ENCODE measurements around the gene NTF3.

NTF3 gene

GRCh38 chr12:5511644-5512600 is 80.0 kb downstream of the NTF3 start:
- no peak overlapping the region for H3K4me3 Mint-ChIP-seq
- no peaks in the 10 kb centered on the region for H3K4me1 Mint-ChIP-seq
- H3K9me3 Mint-ChIP-seq, result no peaks in the 10 kb centered on the region
- no peak overlapping the region for H3K27ac Mint-ChIP-seq
- DNase-seq (ENCODE audit: low spot score in 2 of 2), result peak in 1 of 2 donors; percentile 13
- ATAC-seq (ENCODE audit: low read depth), result no peak
- peaks cover 10% of the 10 kb centered on the region for H3K27me3 Mint-ChIP-seq
- H3K36me3 Mint-ChIP-seq, result no peaks in the 10 kb centered on the region

GRCh38 chr12:5512601-5512970 is 80.7 kb downstream of the NTF3 start:
- Mint-ChIP-seq H3K4me1 (no peaks in the 10 kb centered on the region), H3K4me3 (no peak overlapping the region), H3K27me3 (peaks cover 7% of the 10 kb centered on the region), H3K9me3 (no peaks in the 10 kb centered on the region), H3K36me3 (no peaks in the 10 kb centered on the region), H3K27ac (no peak overlapping the region)
- ATAC-seq (ENCODE audit: low read depth) (no peak), DNase-seq (ENCODE audit: low spot score in 2 of 2) (no peak)

GRCh38 chr12:5513406-5513805 is 81.5 kb downstream of the NTF3 start:
- Mint-ChIP-seq H3K27me3 (peaks cover 6% of the 10 kb centered on the region), H3K4me1 (no peaks in the 10 kb centered on the region), H3K4me3 (no peak overlapping the region), H3K36me3 (no peaks in the 10 kb centered on the region), H3K9me3 (no peaks in the 10 kb centered on the region), H3K27ac (no peak overlapping the region)
- ATAC-seq (ENCODE audit: low read depth), result no peak
- no peak for DNase-seq (ENCODE audit: low spot score in 2 of 2)

GRCh38 chr12:5514016-5514415 is 82.1 kb downstream of the NTF3 start:
- no peaks in the 10 kb centered on the region for H3K36me3 Mint-ChIP-seq
- no peak overlapping the region for H3K27ac Mint-ChIP-seq
- H3K27me3 Mint-ChIP-seq, result peaks cover 6% of the 10 kb centered on the region
- H3K4me3 Mint-ChIP-seq, result no peak overlapping the region
- no peaks in the 10 kb centered on the region for H3K4me1 Mint-ChIP-seq
- DNase-seq (ENCODE audit: low spot score in 2 of 2) (no peak), ATAC-seq (ENCODE audit: low read depth) (no peak)
- H3K9me3 Mint-ChIP-seq, result no peaks in the 10 kb centered on the region

GRCh38 chr12:5514545-5514944 is 82.6 kb downstream of the NTF3 start:
- H3K36me3 Mint-ChIP-seq, result no peaks in the 10 kb centered on the region
- no peaks in the 10 kb centered on the region for H3K4me1 Mint-ChIP-seq
- no peaks in the 10 kb centered on the region for H3K9me3 Mint-ChIP-seq
- ATAC-seq (ENCODE audit: low read depth), result no peak
- H3K27me3 Mint-ChIP-seq, result peaks cover 6% of the 10 kb centered on the region
- no peak for DNase-seq (ENCODE audit: low spot score in 2 of 2)
- H3K4me3 Mint-ChIP-seq, result no peak overlapping the region
- no peak overlapping the region for H3K27ac Mint-ChIP-seq

- Mint-ChIP-seq H3K9me3 (no peaks in the 10 kb centered on the region), H3K4me1 (no peaks in the 10 kb centered on the region), H3K4me3 (no peak overlapping the region), H3K36me3 (no peaks in the 10 kb centered on the region), H3K27ac (no peak overlapping the region), H3K27me3 (peaks cover 8% of the 10 kb centered on the region)
- ATAC-seq (ENCODE audit: low read depth) (no peak), DNase-seq (ENCODE audit: low spot score in 2 of 2) (no peak)
These were observed 83.5 kb downstream of the NTF3 start for GRCh38 chr12:5515458-5515857.

GRCh38 chr12:5516371-5517241 is 84.7 kb downstream of the NTF3 start:
- Mint-ChIP-seq H3K27me3 (peaks cover 6% of the 10 kb centered on the region), H3K4me1 (no peaks in the 10 kb centered on the region), H3K36me3 (no peaks in the 10 kb centered on the region), H3K9me3 (no peaks in the 10 kb centered on the region), H3K27ac (no peak overlapping the region), H3K4me3 (no peak overlapping the region)
- DNase-seq (ENCODE audit: low spot score in 2 of 2) (no peak), ATAC-seq (ENCODE audit: low read depth) (no peak)

- Mint-ChIP-seq H3K4me3 (no peak overlapping the region), H3K4me1 (no peaks in the 10 kb centered on the region), H3K27me3 (peaks cover 6% of the 10 kb centered on the region), H3K27ac (no peak overlapping the region), H3K9me3 (no peaks in the 10 kb centered on the region), H3K36me3 (no peaks in the 10 kb centered on the region)
- ATAC-seq (ENCODE audit: low read depth), result no peak
- DNase-seq (ENCODE audit: low spot score in 2 of 2), result no peak
These were observed 86.9 kb downstream of the NTF3 start for GRCh38 chr12:5518584-5519365.

GRCh38 chr12:5520037-5520436 is 88.1 kb downstream of the NTF3 start:
- ATAC-seq (ENCODE audit: low read depth), result no peak
- Mint-ChIP-seq H3K9me3 (no peaks in the 10 kb centered on the region), H3K4me3 (no peak overlapping the region), H3K4me1 (no peaks in the 10 kb centered on the region), H3K36me3 (no peaks in the 10 kb centered on the region), H3K27ac (no peak overlapping the region), H3K27me3 (peaks cover 5% of the 10 kb centered on the region)
- DNase-seq (ENCODE audit: low spot score in 2 of 2), result no peak

- no peak overlapping the region for H3K27ac Mint-ChIP-seq
These were observed 88.9 kb downstream of the NTF3 start for GRCh38 chr12:5520831-5521230.

GRCh38 chr12:5521456-5522325 is 89.8 kb downstream of the NTF3 start:
- no peak overlapping the region for H3K4me3 Mint-ChIP-seq
- peaks cover 5% of the 10 kb centered on the region for H3K27me3 Mint-ChIP-seq

More at GRCh38 chr12:5520831-5521230, 88.9 kb downstream of the NTF3 start:
- H3K4me3 Mint-ChIP-seq, result no peak overlapping the region
- H3K9me3 Mint-ChIP-seq, result no peaks in the 10 kb centered on the region
- H3K36me3 Mint-ChIP-seq, result no peaks in the 10 kb centered on the region
- DNase-seq (ENCODE audit: low spot score in 2 of 2) (no peak), ATAC-seq (ENCODE audit: low read depth) (no peak)
- H3K27me3 Mint-ChIP-seq, result peaks cover 5% of the 10 kb centered on the region
- no peaks in the 10 kb centered on the region for H3K4me1 Mint-ChIP-seq

GRCh38 chr12:5522432-5523335 is 90.8 kb downstream of the NTF3 start:
- Mint-ChIP-seq H3K9me3 (no peaks in the 10 kb centered on the region), H3K36me3 (no peaks in the 10 kb centered on the region), H3K27me3 (peaks cover 5% of the 10 kb centered on the region), H3K27ac (no peak overlapping the region), H3K4me3 (no peak overlapping the region), H3K4me1 (no peaks in the 10 kb centered on the region)
- DNase-seq (ENCODE audit: low spot score in 2 of 2) (no peak), ATAC-seq (ENCODE audit: low read depth) (no peak)

More at GRCh38 chr12:5521456-5522325, 89.8 kb downstream of the NTF3 start:
- DNase-seq (ENCODE audit: low spot score in 2 of 2) (no peak), ATAC-seq (ENCODE audit: low read depth) (no peak)
- Mint-ChIP-seq H3K27ac (no peak overlapping the region), H3K9me3 (no peaks in the 10 kb centered on the region), H3K4me1 (no peaks in the 10 kb centered on the region), H3K36me3 (no peaks in the 10 kb centered on the region)

All from memory B cell (primary cell).